Stimulated activated CD8-positive, alpha-beta memory T cell treated with anti-CD3 and anti-CD28 coated beads, Interleukin-7, amount 100 ng/mL, for 1 hour (primary cell): Measurements from ENCODE around the gene PKHD1.

ENCODE experiments used
- DNase-seq, 2 donors: peaks; one replicate each; pipeline ENCODE4 v3.0.0-alpha.2; 2020; ENCODE audit warnings: low read depth in 2 of 2

Gene PKHD1

GRCh38 chr6:52108128-52108527 lies 20.7 kb upstream of the PKHD1 start:
- DNase-seq = no peak

DNA sequence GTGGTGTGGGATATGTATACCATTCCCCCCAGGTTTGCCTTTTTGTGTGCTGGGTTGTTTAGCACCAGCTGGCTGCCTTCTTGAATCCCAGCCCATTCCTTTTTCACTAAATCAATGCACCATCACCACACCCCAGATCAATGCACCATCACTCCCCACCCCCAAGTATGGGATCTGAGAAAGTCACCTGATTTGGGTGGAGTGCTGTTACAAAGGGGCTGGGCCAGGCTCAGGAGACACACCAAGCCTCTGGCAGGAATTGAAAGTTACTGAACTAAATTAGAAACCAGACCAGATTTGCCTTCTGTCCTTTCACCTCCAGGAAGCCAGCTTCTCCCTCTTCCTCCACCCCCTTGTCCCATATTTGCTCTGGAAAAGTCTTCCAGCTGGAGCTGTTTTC lies 19.6 kb upstream of the PKHD1 start:
- no peak for DNase-seq

GRCh38 chr6:52104979-52105378 lies 17.6 kb upstream of the PKHD1 start:
- no peak for DNase-seq

GRCh38 chr6:52103623-52104022 lies 16.2 kb upstream of the PKHD1 start:
- DNase-seq = no peak

GRCh38 chr6:52102405-52102804 lies 15.0 kb upstream of the PKHD1 start:
- DNase-seq = no peak

DNA sequence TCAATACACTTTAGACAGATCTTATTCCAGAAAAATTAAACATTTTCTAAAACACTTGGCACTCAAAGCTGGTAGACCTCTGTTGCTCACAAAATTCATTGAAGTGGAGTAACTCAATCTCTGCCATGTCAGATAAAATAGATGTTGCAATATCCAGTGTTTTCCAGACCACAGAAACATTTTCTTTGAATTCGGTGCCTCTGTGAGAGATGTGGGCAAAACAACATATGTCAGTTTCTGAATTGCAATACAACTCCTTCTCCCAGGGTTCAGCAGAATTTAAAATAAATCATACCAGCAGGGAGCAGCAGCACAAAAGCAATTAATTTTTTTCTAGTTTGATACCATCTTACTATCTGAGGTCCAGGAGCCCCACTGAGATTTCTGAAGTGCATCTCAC lies 11.3 kb upstream of the PKHD1 start:
- no peak for DNase-seq

GRCh38 chr6:52089758-52090348 lies 2.4 kb upstream of the PKHD1 start:
- no peak for DNase-seq

DNA sequence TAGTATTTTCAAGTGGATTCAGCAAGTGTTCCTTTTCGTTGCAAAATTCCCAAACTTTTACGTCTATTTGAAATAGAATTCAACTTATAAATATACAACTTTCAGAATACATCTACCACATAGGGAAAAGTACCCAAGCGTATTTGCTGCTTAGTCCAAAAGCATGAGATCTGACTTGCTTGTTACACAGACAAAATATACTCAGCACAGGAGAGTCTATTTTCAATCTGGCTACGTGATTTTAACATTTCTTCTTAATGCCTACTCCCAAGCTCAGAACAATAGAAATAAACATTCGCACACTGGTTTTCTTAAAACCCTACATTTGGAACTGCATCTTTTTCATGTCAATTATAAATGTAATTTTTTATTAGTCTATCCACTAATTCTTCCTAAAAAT lies 672 bp downstream of the PKHD1 start:
- DNase-seq = no peak

- no peak for DNase-seq
Measured at GRCh38 chr6:52081237-52081636, 6.2 kb downstream of the PKHD1 start.

GRCh38 chr6:52077961-52078625 lies 9.3 kb downstream of the PKHD1 start:
- DNase-seq = no peak

GRCh38 chr6:52077180-52077884 lies 10.1 kb downstream of the PKHD1 start:
- no peak for DNase-seq

GRCh38 chr6:52076791-52077179 lies 10.6 kb downstream of the PKHD1 start:
- DNase-seq = no peak

DNA sequence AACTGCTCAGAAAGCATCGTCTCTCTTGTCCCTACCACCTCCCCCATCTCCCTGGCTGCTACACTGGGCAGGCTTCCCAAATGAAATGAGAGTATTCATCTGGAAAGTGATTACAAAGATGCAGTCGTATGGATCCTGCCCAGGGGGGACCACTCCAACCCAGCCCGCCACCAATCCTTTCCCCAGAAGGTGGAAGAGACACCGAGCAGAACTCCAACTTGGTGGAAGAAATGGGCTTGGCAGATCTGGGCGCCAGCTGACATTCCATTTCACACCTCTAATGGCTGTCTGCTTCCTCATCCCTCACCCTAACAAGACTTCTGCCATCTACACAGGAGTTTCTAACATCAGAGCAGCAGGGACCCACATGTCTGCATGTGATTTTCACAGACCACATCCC lies 12.7 kb downstream of the PKHD1 start:
- DNase-seq = no peak

DNA sequence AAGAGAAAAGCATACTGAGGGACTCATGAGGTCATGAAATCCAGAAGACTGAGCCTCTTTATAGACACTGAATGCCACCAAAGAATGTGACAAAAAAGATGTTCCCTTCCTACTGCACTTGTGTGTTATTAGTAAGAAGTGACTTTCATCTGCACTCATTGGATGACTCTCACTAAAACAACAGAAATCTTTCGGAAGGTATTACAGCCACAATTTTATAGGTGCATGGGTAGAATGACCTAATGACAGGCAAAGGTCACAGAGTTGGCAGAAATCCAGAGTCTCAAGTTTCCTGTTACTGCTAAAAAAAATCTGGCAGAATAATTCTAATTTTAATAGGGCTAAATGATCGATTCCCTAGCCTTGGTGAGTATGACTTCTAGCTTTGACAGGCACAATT lies 13.3 kb downstream of the PKHD1 start:
- DNase-seq = no peak

- no peak for DNase-seq
Measured at GRCh38 chr6:52065621-52066020, 21.8 kb downstream of the PKHD1 start.

- peak; percentile 20 to 31 for DNase-seq
Measured at GRCh38 chr6:52063584-52064344, 23.6 kb downstream of the PKHD1 start.

DNA sequence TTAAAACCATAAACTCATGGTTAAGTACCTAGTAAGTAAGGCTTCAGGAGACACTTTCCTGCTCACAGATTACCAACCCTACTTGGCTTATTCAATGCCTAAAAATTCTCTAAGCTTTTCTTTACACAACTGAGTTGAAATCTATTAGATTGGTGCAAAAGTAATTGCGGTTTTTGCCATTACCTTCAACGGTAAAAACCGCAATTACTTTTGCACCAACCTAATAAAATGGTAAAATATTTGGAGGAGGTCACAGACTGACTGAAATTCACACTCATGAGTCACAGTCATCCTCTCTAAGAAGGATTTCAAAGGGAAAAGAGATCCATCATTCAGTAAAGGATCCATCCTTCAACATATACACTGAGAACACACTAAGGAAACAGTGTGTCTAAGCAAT lies 25.9 kb downstream of the PKHD1 start:
- no peak for DNase-seq

- no peak for DNase-seq
Measured at GRCh38 chr6:52059821-52060220, 27.6 kb downstream of the PKHD1 start.

DNA sequence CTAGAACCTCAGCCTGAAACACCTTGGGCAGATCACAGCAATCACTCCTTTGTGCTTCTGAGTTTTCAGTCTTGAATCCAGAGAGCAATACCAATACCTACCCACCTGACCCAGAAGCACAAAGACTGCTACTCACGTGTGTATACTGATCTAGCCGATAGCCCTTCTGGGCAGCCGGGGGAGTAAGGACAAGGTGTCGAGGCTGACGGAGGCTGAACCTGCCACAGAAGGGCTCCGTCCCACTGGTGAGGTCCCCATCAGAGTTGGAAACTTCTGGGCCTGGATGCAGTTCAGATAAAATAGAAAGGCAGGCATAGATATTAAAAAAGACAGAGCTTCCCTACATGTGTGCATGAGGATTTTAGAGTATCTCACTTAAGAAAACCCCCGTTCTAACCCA lies 32.0 kb downstream of the PKHD1 start:
- no peak for DNase-seq

DNA sequence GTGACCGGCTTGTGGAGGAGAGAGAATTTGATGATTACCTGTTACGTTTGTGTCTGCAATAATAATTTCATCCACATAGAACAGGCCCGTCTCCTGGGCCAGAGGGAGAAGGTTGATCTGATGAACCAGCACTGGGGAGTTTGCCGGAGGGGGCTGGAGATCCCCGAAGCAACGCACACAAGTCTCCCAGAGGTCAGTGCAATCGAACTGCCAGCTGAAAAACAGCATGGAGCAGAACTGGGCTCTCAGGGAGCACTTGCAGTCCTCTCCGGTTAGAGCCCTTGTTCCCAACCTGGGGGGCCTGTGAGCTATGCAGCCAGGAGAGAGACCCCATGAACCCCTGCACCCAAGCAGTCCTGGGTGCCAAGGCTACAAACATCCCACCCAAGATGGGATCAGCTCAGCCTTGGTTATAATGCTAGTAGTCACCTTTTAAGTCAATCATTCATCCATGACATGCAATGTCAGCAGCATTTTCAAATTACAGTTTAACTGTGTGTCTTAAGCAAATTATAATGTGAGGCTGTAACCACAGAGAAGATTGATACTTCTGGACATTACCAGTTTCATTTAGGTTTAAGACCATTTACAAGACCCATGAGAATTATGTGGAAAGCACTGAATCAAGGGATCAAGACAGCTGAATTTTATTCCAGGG lies 34.2 kb downstream of the PKHD1 start:
- DNase-seq = no peak

DNA sequence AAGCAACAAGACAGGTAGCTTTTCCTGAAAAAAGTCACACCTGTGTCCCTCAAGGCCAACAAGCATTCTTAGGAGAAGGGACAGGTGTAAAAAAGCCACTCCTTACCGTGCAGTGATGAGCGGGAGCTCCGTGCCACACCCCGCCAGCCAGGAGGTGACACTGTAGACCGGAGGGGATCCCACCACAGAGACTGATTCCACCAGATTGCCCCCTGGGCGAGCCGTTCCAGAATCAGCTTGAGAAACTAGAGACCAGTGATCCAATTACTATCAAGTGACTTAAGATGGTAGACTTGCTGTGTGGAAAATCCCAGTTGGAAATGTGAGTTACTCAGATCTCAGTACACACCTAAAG lies 37.4 kb downstream of the PKHD1 start:
- DNase-seq = no peak
